Mesenchymal stem cell (in vitro differentiated cells and primary cell): ENCODE results near the gene LZTS2.

Source experiments
- DNase-seq: peaks from one replicate; pipeline ENCODE4 v3.0.0-alpha.2; 2013
- H2AFZ ChIP-seq: one replicate; pipeline ENCODE4 v1.6.1; 2013; ENCODE audit warnings: low read depth, mild to moderate bottlenecking, control low read depth, inconsistent platforms, low read length, moderate library complexity
- H2AK5ac ChIP-seq: 2 replicates; pipeline ENCODE4 v1.6.1; 2013; ENCODE audit warnings: low read length, moderate library complexity, mild to moderate bottlenecking, inconsistent platforms; ENCODE audit not compliant: severe bottlenecking
- H2BK120ac ChIP-seq: one replicate; pipeline ENCODE4 v1.6.1; 2013; ENCODE audit warnings: low read depth, mild to moderate bottlenecking, inconsistent platforms, low read length, moderate library complexity
- H2BK12ac ChIP-seq, 2 experiments: one replicate each; pipeline ENCODE4 v1.6.1; 2013; ENCODE audit warnings: inconsistent platforms in 2 of 2, low read length in 2 of 2, mild to moderate bottlenecking in 2 of 2, moderate library complexity in 2 of 2, control low read depth in 1 of 2
- H2BK15ac ChIP-seq: one replicate; pipeline ENCODE4 v1.6.1; 2013; ENCODE audit warnings: mild to moderate bottlenecking, low read depth, inconsistent platforms; ENCODE audit not compliant: poor library complexity, severe bottlenecking
- H2BK5ac ChIP-seq: 2 replicates; pipeline ENCODE4 v1.6.1; 2013; ENCODE audit warnings: low read depth, mild to moderate bottlenecking, low read length, control low read depth, inconsistent platforms; ENCODE audit not compliant: poor library complexity, severe bottlenecking
- H3K14ac ChIP-seq, 2 experiments: one replicate each; pipeline ENCODE4 v1.6.1; 2013; ENCODE audit warnings: inconsistent platforms in 2 of 2, low read length in 2 of 2, control low read depth in 1 of 2, mild to moderate bottlenecking in 1 of 2, moderate library complexity in 1 of 2
- H3K18ac ChIP-seq, 2 experiments: one replicate each; pipeline ENCODE4 v1.6.1; 2013; ENCODE audit warnings: inconsistent platforms in 2 of 2, low read length in 2 of 2, control low read depth in 1 of 2, low read depth in 1 of 2, mild to moderate bottlenecking in 1 of 2
- H3K23ac ChIP-seq, 2 experiments: one replicate each; pipeline ENCODE4 v1.6.1; 2013; ENCODE audit warnings: inconsistent platforms in 2 of 2, low read length in 2 of 2, mild to moderate bottlenecking in 2 of 2, moderate library complexity in 2 of 2, control low read depth in 1 of 2
- H3K27ac ChIP-seq: 2 replicates; pipeline ENCODE4 v1.5.1; 2013; ENCODE audit warnings: mild to moderate bottlenecking, moderate library complexity, low read length, control low read depth, inconsistent platforms; ENCODE audit not compliant: poor library complexity, severe bottlenecking
- H3K27me3 ChIP-seq, 2 experiments: 2 replicates each; pipeline versions ENCODE4 v1.6.1 to v1.7.0; 2013; ENCODE audit warnings: low read length in 2 of 2, mild to moderate bottlenecking in 2 of 2, moderate library complexity in 2 of 2, control low read depth in 1 of 2, inconsistent platforms in 1 of 2; ENCODE audit not compliant: control insufficient read depth in 1 of 2, insufficient read depth in 1 of 2
- H3K36me3 ChIP-seq, 2 experiments: 2 replicates each; pipeline versions ENCODE4 v1.6.1 to v1.7.0; 2013; ENCODE audit warnings: low read length in 2 of 2, control low read depth in 1 of 2, inconsistent platforms in 1 of 2, low read depth in 1 of 2, mild to moderate bottlenecking in 1 of 2; ENCODE audit not compliant: insufficient read depth in 2 of 2, control insufficient read depth in 1 of 2
- H3K4ac ChIP-seq, 2 experiments: one replicate each; pipeline ENCODE4 v1.6.1; 2013; ENCODE audit warnings: inconsistent platforms in 2 of 2, low read length in 2 of 2, mild to moderate bottlenecking in 2 of 2, moderate library complexity in 2 of 2, control low read depth in 1 of 2, low read depth in 1 of 2
- H3K4me1 ChIP-seq: 2 replicates; pipeline ENCODE4 v1.6.1; 2013; ENCODE audit warnings: low read depth, low read length, control low read depth; ENCODE audit not compliant: control insufficient read depth, insufficient read depth
- H3K4me2 ChIP-seq: 2 replicates; pipeline ENCODE4 v1.6.1; 2013; ENCODE audit warnings: low read length, mild to moderate bottlenecking, inconsistent platforms; ENCODE audit not compliant: poor library complexity, severe bottlenecking
- H3K4me3 ChIP-seq, 2 experiments: 2 replicates each; pipeline versions ENCODE4 v1.5.1 to v1.7.0; 2013; ENCODE audit warnings: low read length in 2 of 2, mild to moderate bottlenecking in 2 of 2, control low read depth in 1 of 2, low read depth in 1 of 2; ENCODE audit not compliant: insufficient read depth in 1 of 2
- H3K79me1 ChIP-seq: replicated peaks from 2 replicates; pipeline ENCODE4 v1.6.1; 2013; ENCODE audit warnings: mild to moderate bottlenecking, control low read depth, low read length, inconsistent platforms; ENCODE audit not compliant: poor library complexity, severe bottlenecking
- H3K9ac ChIP-seq: 2 replicates; pipeline ENCODE4 v1.7.0; 2013; ENCODE audit warnings: mild to moderate bottlenecking, low read length, moderate library complexity
- H3K9me3 ChIP-seq: 2 replicates; pipeline ENCODE4 v1.7.0; 2013; ENCODE audit warnings: mild to moderate bottlenecking, low read length; ENCODE audit not compliant: control insufficient read depth
- H4K8ac ChIP-seq: one replicate; pipeline ENCODE4 v1.6.1; 2013; ENCODE audit warnings: inconsistent platforms, mild to moderate bottlenecking, low read length, moderate library complexity
- H4K91ac ChIP-seq: one replicate; pipeline ENCODE4 v1.6.1; 2013; ENCODE audit warnings: mild to moderate bottlenecking, low read length, inconsistent platforms
- WGBS: methylation state at CpG from one replicate; pipeline ENCODE4 v1.1.7; 2013; ENCODE audit warnings: mixed read lengths; 5-methylcytosine and 5-hydroxymethylcytosine counted together

The LZTS2 gene

DNA sequence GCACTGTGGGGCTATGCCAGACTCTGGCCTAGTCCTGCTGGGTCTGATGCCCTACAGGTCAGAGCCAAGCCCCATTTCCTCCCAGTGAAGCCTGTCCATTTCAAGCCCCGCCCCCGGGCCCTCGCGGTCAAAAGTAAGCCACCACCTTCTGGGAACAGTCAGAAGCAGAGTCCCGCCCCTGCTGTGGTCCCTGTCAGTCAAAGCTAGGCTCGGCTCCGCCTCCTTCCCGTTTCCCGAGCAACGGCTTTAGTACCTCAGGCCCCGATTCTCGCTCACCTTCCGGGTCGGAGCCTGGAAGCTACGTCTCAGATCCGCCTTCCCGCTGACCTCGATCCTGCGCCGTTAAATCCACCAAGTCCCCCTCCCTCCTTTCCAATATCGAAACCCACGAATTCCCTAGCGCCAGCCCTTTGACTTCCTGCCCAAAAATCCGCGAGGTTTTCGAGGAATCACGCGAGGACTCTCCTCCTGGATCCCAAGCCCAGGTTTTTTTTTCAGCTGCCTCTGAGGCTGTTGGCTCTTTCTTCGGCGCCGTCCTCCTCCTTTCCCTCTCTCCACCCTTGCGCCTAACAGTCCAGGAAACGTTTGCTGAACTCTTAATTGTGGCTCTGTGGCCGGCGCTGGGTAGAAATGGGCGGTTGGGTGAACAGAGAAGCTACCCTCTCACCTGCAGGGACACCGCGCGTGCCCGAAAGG is 43.2 kb downstream of the LZTS2 start:
- Histone ChIP-seq H3K27ac (peak overlapping the region; percentile 88), H2BK15ac (no peak overlapping the region), H3K36me3 (peaks cover 27 to 28% of the 10 kb centered on the region in 2 experiments), H3K23ac (no peak overlapping the region), H2BK5ac (peak overlapping the region; percentile 85), H2AFZ (peak overlapping the region; percentile 76), H2BK12ac (no peak overlapping the region), H3K9ac (peak overlapping the region; percentile 91), H3K27me3 (peaks cover 17 to 19% of the 10 kb centered on the region in 2 experiments), H2BK120ac (peak overlapping the region; percentile 74), H3K4ac (peak overlapping the region; percentile 42 to 93), H4K91ac (peak overlapping the region; percentile 81), H3K18ac (peak overlapping the region; percentile 81 to 85), H3K9me3 (no peaks in the 10 kb centered on the region), H3K4me3 (peak overlapping the region; percentile 54 to 81), H3K4me1 (peaks cover 11% of the 10 kb centered on the region), H4K8ac (peak overlapping the region; percentile 93), H2AK5ac (no peak overlapping the region), H3K79me1 (peaks cover 11% of the 10 kb centered on the region), H3K4me2 (peak overlapping the region; percentile 67), H3K14ac (peak overlapping the region in 1 of 2 experiments; percentile 31)
- 2% methylated on average over 37 of the region's 40 CpGs for WGBS
- peak; percentile 98 for DNase-seq

- Histone ChIP-seq H4K8ac (peak overlapping the region; percentile 93), H2BK120ac (peak overlapping the region; percentile 74), H3K4me2 (peak overlapping the region; percentile 67), H3K4ac (peak overlapping the region; percentile 5 to 93), H2BK5ac (peak overlapping the region; percentile 85), H3K36me3 (peaks cover 22 to 23% of the 10 kb centered on the region in 2 experiments), H3K4me1 (peaks cover 15% of the 10 kb centered on the region), H3K18ac (peak overlapping the region; percentile 81 to 85), H3K14ac (no peak overlapping the region), H2BK15ac (no peak overlapping the region), H2BK12ac (no peak overlapping the region), H2AK5ac (no peak overlapping the region), H3K27me3 (peaks cover 22 to 24% of the 10 kb centered on the region in 2 experiments), H3K4me3 (peak overlapping the region; percentile 54 to 81), H3K27ac (peak overlapping the region; percentile 88), H2AFZ (peak overlapping the region; percentile 76), H3K9me3 (no peaks in the 10 kb centered on the region), H3K79me1 (peaks cover 8% of the 10 kb centered on the region), H3K23ac (no peak overlapping the region), H4K91ac (peak overlapping the region; percentile 81), H3K9ac (peak overlapping the region; percentile 91)
- DNase-seq, result no peak
- 47% methylated on average over 2 of the region's 2 CpGs for WGBS
Observed at GRCh38 chr10:101043363-101043707, 43.7 kb downstream of the LZTS2 start.

GRCh38 chr10:101044117-101044516 is 44.5 kb downstream of the LZTS2 start:
- H3K4me1 ChIP-seq, result peaks cover 15% of the 10 kb centered on the region
- peaks cover 2% of the 10 kb centered on the region for H3K79me1 ChIP-seq
- H4K8ac ChIP-seq, result no peak overlapping the region
- no peak overlapping the region for H2BK12ac ChIP-seq
- H2AK5ac ChIP-seq, result no peak overlapping the region
- H3K4me2 ChIP-seq, result no peak overlapping the region
- no peak overlapping the region for H3K4ac ChIP-seq
- no peak overlapping the region for H4K91ac ChIP-seq
- H3K18ac ChIP-seq, result no peak overlapping the region
- 71% methylated on average over 2 of the region's 2 CpGs for WGBS
- H3K4me3 ChIP-seq, result no peak overlapping the region
- no peak for DNase-seq
- H3K27ac ChIP-seq, result no peak overlapping the region
- H3K27me3 ChIP-seq, result peaks cover 30 to 32% of the 10 kb centered on the region in 2 experiments
- H3K14ac ChIP-seq, result no peak overlapping the region
- no peak overlapping the region for H2AFZ ChIP-seq
- H2BK15ac ChIP-seq, result no peak overlapping the region
- H3K23ac ChIP-seq, result no peak overlapping the region
- H3K9me3 ChIP-seq, result no peaks in the 10 kb centered on the region
- no peak overlapping the region for H2BK5ac ChIP-seq
- H3K9ac ChIP-seq, result peak overlapping the region; percentile 91
- no peak overlapping the region for H2BK120ac ChIP-seq
- peaks cover 14 to 17% of the 10 kb centered on the region in 2 experiments for H3K36me3 ChIP-seq

- H2BK15ac ChIP-seq, result no peak overlapping the region
- H3K4ac ChIP-seq, result no peak overlapping the region
- H2AFZ ChIP-seq, result no peak overlapping the region
- H3K4me3 ChIP-seq, result no peak overlapping the region
- no peaks in the 10 kb centered on the region for H3K36me3 ChIP-seq
- H3K18ac ChIP-seq, result no peak overlapping the region
- H3K14ac ChIP-seq, result no peak overlapping the region
- no peak overlapping the region for H3K4me2 ChIP-seq
- no peak overlapping the region for H3K27ac ChIP-seq
- H3K9ac ChIP-seq, result no peak overlapping the region
- DNase-seq, result no peak
- peaks cover 46 to 50% of the 10 kb centered on the region in 2 experiments for H3K27me3 ChIP-seq
- WGBS, result 17% methylated on average over 24 of the region's 25 CpGs
- no peaks in the 10 kb centered on the region for H3K79me1 ChIP-seq
- H3K23ac ChIP-seq, result peak overlapping the region in 1 of 2 experiments; percentile 28
- H3K9me3 ChIP-seq, result no peaks in the 10 kb centered on the region
- H4K91ac ChIP-seq, result no peak overlapping the region
- no peak overlapping the region for H2BK120ac ChIP-seq
- no peak overlapping the region for H2AK5ac ChIP-seq
- H4K8ac ChIP-seq, result no peak overlapping the region
- no peak overlapping the region for H2BK12ac ChIP-seq
- H2BK5ac ChIP-seq, result no peak overlapping the region
- peaks cover 22% of the 10 kb centered on the region for H3K4me1 ChIP-seq
Observed at GRCh38 chr10:101046332-101047238, 47.0 kb downstream of the LZTS2 start.
